Measurements from ENCODE around the gene PLPP7. TPM values are rescaled to one million over a fixed set of nuclear protein-coding genes. Genes with fewer than 3 reads are reported as not detected.
"Not testable (repeated sequence)": the region's sequence is repeated elsewhere in the genome, so short reads cannot be mapped to it uniquely, and the experiment has no call there.

Gene PLPP7
- total and polyA plus RNA-seq, 2 donors = 4.1 to 11.0 TPM

GRCh38 chr9:131331996-131332395 is 42.5 kb downstream of the PLPP7 start:
- not testable (repeated sequence) for H3K4me3 ChIP-seq (ENCODE audit: low read depth, low read length); DNase-seq (ENCODE audit: extremely low spot score); H3K36me3 ChIP-seq (ENCODE audit: insufficient read depth); H3K4me1 ChIP-seq (ENCODE audit: insufficient read depth); H3K27ac ChIP-seq (ENCODE audit: low read depth)
- WGBS = 95% methylated on average over 2 of the region's 2 CpGs

GRCh38 chr9:131333771-131334628 is 44.5 kb downstream of the PLPP7 start:
- Histone ChIP-seq H3K4me3 (ENCODE audit: low read depth, low read length) (no peak overlapping the region), H3K36me3 (ENCODE audit: insufficient read depth) (no peaks in the 10 kb centered on the region), H3K4me1 (ENCODE audit: insufficient read depth) (no peaks in the 10 kb centered on the region), H3K27ac (ENCODE audit: low read depth) (no peak overlapping the region)
- no peak for DNase-seq (ENCODE audit: extremely low spot score)
- 86% methylated on average over 15 of the region's 15 CpGs for WGBS

- Histone ChIP-seq H3K36me3 (ENCODE audit: insufficient read depth) (no peaks in the 10 kb centered on the region), H3K4me1 (ENCODE audit: insufficient read depth) (no peaks in the 10 kb centered on the region), H3K4me3 (ENCODE audit: low read depth, low read length) (no peak overlapping the region), H3K27ac (ENCODE audit: low read depth) (no peak overlapping the region)
- 21% methylated on average over 13 of the region's 13 CpGs for WGBS
- DNase-seq (ENCODE audit: extremely low spot score) = no peak
Observed at GRCh38 chr9:131334629-131335367, 45.3 kb downstream of the PLPP7 start.

- no peak overlapping the region for H3K27ac ChIP-seq (ENCODE audit: low read depth)
- no peaks in the 10 kb centered on the region for H3K4me1 ChIP-seq (ENCODE audit: insufficient read depth)
- WGBS = 82% methylated on average over 4 of the region's 4 CpGs
- DNase-seq (ENCODE audit: extremely low spot score) = no peak
- no peak overlapping the region for H3K4me3 ChIP-seq (ENCODE audit: low read depth, low read length)
- H3K36me3 ChIP-seq (ENCODE audit: insufficient read depth) = no peaks in the 10 kb centered on the region
Observed at GRCh38 chr9:131335368-131335755, 45.8 kb downstream of the PLPP7 start.

GRCh38 chr9:131337131-131337848 is 47.8 kb downstream of the PLPP7 start:
- Histone ChIP-seq H3K4me1 (ENCODE audit: insufficient read depth) (no peaks in the 10 kb centered on the region), H3K36me3 (ENCODE audit: insufficient read depth) (no peaks in the 10 kb centered on the region), H3K4me3 (ENCODE audit: low read depth, low read length) (no peak overlapping the region), H3K27ac (ENCODE audit: low read depth) (no peak overlapping the region)
- WGBS = 86% methylated on average over 16 of the region's 16 CpGs
- no peak for DNase-seq (ENCODE audit: extremely low spot score)

DNA sequence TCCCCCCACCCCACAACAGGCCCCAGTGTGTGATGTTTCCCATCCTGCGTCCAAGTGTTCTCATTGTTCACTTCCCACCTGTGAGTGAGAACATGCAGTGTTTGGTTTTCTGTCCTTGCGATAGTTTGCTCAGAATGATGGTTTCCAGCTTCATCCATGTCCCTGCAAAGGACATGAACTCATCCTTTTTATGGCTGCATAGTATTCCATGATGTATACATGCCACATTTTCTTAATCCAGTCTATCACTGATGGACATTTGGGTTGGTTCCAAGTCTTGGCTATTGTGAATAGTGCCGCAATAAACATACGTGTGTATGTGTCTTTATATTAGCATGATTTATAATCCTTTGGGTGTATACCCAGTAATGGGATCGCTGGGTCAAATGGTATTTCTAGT is 49.7 kb downstream of the PLPP7 start:
- not testable (repeated sequence) for DNase-seq (ENCODE audit: extremely low spot score); H3K27ac ChIP-seq (ENCODE audit: low read depth); H3K36me3 ChIP-seq (ENCODE audit: insufficient read depth); H3K4me1 ChIP-seq (ENCODE audit: insufficient read depth); H3K4me3 ChIP-seq (ENCODE audit: low read depth, low read length)
- WGBS = 90% methylated on average over 5 of the region's 5 CpGs

- not testable (repeated sequence) for DNase-seq (ENCODE audit: extremely low spot score); H3K27ac ChIP-seq (ENCODE audit: low read depth); H3K4me1 ChIP-seq (ENCODE audit: insufficient read depth); H3K36me3 ChIP-seq (ENCODE audit: insufficient read depth); H3K4me3 ChIP-seq (ENCODE audit: low read depth, low read length)
- WGBS = 78% methylated on average over 11 of the region's 11 CpGs
Observed at GRCh38 chr9:131344931-131345535, 55.5 kb downstream of the PLPP7 start.

DNA sequence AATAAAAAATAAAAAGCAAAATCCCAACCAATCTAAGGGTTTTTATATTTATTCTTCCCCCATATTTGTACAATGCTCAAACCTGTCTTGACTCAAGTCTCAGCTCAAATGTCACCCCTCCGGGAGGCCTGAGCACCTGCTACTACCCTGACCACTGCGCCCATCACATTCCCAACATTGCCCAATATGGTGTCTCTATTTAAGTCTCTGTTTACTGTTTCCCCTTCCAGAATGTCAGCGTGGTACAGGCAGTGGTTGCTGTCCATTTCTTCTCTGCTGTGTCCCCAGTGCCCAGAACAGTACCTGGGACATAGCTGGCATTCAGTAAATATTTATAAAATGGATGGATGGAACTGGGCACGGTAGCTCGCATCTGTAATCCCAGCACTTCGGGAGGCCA is 57.0 kb downstream of the PLPP7 start:
- no peaks in the 10 kb centered on the region for H3K4me1 ChIP-seq (ENCODE audit: insufficient read depth)
- no peak for DNase-seq (ENCODE audit: extremely low spot score)
- 91% methylated on average over 6 of the region's 6 CpGs for WGBS
- no peak overlapping the region for H3K27ac ChIP-seq (ENCODE audit: low read depth)
- no peak overlapping the region for H3K4me3 ChIP-seq (ENCODE audit: low read depth, low read length)
- H3K36me3 ChIP-seq (ENCODE audit: insufficient read depth) = no peaks in the 10 kb centered on the region

GRCh38 chr9:131347376-131348020 is 58.0 kb downstream of the PLPP7 start:
- H3K4me3 ChIP-seq (ENCODE audit: low read depth, low read length) = no peak overlapping the region
- 73% methylated on average over 19 of the region's 19 CpGs for WGBS

DNA sequence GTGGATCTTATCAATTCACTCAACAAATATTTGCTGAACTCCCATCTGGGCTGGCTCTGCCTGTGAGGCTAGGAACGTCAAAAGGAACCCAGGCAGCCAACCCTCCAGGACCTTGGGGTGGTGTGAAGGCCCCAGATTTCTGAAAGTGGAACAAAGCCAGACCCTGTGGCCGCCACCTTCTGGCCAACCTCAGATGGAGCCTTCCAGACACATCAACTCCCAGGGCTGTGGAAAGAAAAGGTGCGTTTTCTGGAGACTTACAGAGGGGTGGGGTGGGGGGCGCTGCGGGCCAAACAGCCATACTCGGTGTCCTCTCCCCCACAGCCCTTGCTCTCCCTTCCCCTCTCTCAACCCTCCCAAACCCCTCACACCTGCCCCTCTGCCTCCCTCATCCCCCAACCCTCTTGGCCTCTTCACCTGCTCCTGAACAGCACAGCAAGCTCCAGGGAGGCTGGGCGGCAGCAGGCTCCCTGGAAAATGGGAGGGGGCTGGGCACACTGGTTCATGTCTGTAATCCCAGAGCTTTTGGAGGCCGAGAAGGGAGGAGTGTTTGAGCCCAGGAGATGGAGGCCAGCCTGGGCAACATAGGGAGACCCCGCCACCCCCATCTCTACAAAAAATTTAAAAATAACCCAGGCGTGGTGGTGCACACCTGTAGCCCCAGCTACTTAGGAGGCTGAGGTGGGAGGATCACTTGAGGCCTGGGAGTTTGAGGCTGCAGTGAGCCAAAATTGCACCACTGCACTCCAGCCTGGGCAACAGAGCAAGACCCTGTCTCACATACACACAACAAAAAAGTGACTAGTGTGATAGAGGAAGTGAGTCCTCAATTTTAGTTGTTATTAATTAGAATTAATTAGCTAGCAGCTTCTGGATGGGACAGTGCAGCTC is 59.4 kb downstream of the PLPP7 start:
- Histone ChIP-seq H3K27ac (ENCODE audit: low read depth) (no peak overlapping the region), H3K4me1 (ENCODE audit: insufficient read depth) (no peaks in the 10 kb centered on the region), H3K36me3 (ENCODE audit: insufficient read depth) (no peaks in the 10 kb centered on the region), H3K4me3 (ENCODE audit: low read depth, low read length) (no peak overlapping the region)
- DNase-seq (ENCODE audit: extremely low spot score) = no peak
- 70% methylated on average over 10 of the region's 10 CpGs for WGBS

More at GRCh38 chr9:131347376-131348020, 58.0 kb downstream of the PLPP7 start:
- Histone ChIP-seq H3K27ac (ENCODE audit: low read depth) (no peak overlapping the region), H3K36me3 (ENCODE audit: insufficient read depth) (no peaks in the 10 kb centered on the region), H3K4me1 (ENCODE audit: insufficient read depth) (no peaks in the 10 kb centered on the region)
- no peak for DNase-seq (ENCODE audit: extremely low spot score)

- no peaks in the 10 kb centered on the region for H3K36me3 ChIP-seq (ENCODE audit: insufficient read depth)
- H3K4me3 ChIP-seq (ENCODE audit: low read depth, low read length) = no peak overlapping the region
- 62% methylated on average over 5 of the region's 5 CpGs for WGBS
Observed at GRCh38 chr9:131349522-131349880, 60.0 kb downstream of the PLPP7 start.

GRCh38 chr9:131349881-131350563 is 60.5 kb downstream of the PLPP7 start:
- peak; percentile 51 for DNase-seq (ENCODE audit: extremely low spot score)
- H3K36me3 ChIP-seq (ENCODE audit: insufficient read depth) = no peaks in the 10 kb centered on the region
- H3K4me3 ChIP-seq (ENCODE audit: low read depth, low read length) = no peak overlapping the region
- no peaks in the 10 kb centered on the region for H3K4me1 ChIP-seq (ENCODE audit: insufficient read depth)
- H3K27ac ChIP-seq (ENCODE audit: low read depth) = no peak overlapping the region
- WGBS = 10% methylated on average over 27 of the region's 27 CpGs

More at GRCh38 chr9:131349522-131349880, 60.0 kb downstream of the PLPP7 start:
- no peak overlapping the region for H3K27ac ChIP-seq (ENCODE audit: low read depth)
- H3K4me1 ChIP-seq (ENCODE audit: insufficient read depth) = no peaks in the 10 kb centered on the region
- no peak for DNase-seq (ENCODE audit: extremely low spot score)

All from urinary bladder (tissue), 4 donors.